Gastrocnemius medialis (tissue), 4 donors: ENCODE results near the gene ANKRD65. TPM values are rescaled to one million over a fixed set of nuclear protein-coding genes. Genes with fewer than 3 reads are reported as not detected.
"Not testable (repeated sequence)": the region's sequence is repeated elsewhere in the genome, so short reads cannot be mapped to it uniquely, and the experiment has no call there.

Experiments used
- ATAC-seq, 2 donors: fragments of 150-250 bp; one replicate each; pipeline ENCODE4 v1.9.1; 2016
- DNase-seq, 2 donors: peaks; one replicate each; pipeline ENCODE4 v3.0.0-alpha.2; 2019
- H3K27ac ChIP-seq, 4 donors: fragments of 200-600 bp; sonication (generic); 1 replicate in 1 of 4; 2 replicates in 3 of 4; pipeline ENCODE4 v1.5.1; 2016 to 2018; ENCODE audit warnings: mild to moderate bottlenecking in 2 of 4, moderate library complexity in 1 of 4
- H3K27me3 ChIP-seq, 3 donors: fragments of 200-600 bp; sonication (generic) in 2 of 3; 1 replicate in 1 of 3; 2 replicates in 2 of 3; pipeline versions ENCODE4 v1.5.1 to v1.6.0; 2016 to 2019; ENCODE audit warnings: mild to moderate bottlenecking in 1 of 3, moderate library complexity in 1 of 3
- H3K36me3 ChIP-seq, 2 donors: fragments of 200-600 bp; sonication (generic) in 1 of 2; one replicate each; pipeline ENCODE4 v1.5.1; 2017 to 2018
- H3K4me1 ChIP-seq, 2 donors: fragments of 200-600 bp; sonication (generic) in 1 of 2; one replicate each; pipeline ENCODE4 v1.5.1; 2016 to 2017; ENCODE audit warnings: mild to moderate bottlenecking in 2 of 2
- H3K4me3 ChIP-seq, 4 donors: fragments of 200-600 bp; sonication (generic) in 3 of 4; 1 replicate in 1 of 4; 2 replicates in 3 of 4; pipeline ENCODE4 v1.5.1; 2016 to 2019; ENCODE audit warnings: mild to moderate bottlenecking in 2 of 4
- H3K9me3 ChIP-seq, 3 donors: fragments of 200-600 bp; sonication (generic) in 2 of 3; 1 replicate in 1 of 3; 2 replicates in 2 of 3; pipeline ENCODE4 v1.5.1; 2016 to 2019
- CTCF ChIP-seq, 5 experiments: fragments of 450-650 bp in 3 of 5; fragments of 200-600 bp in 2 of 5; sonication (generic) in 2 of 5; IDR thresholded peaks in 4 of 5; conservative IDR thresholded peaks in 1 of 5; 1 replicate in 4 of 5; 2 replicates in 1 of 5; pipeline ENCODE4 v1.5.1; 2016 to 2019; ENCODE audit warnings: antibody characterized with exemption in 5 of 5, mild to moderate bottlenecking in 3 of 5, moderate library complexity in 3 of 5
- POLR2A ChIP-seq, 2 donors: fragments of 450-650 bp; IDR thresholded peaks; one replicate each; pipeline ENCODE4 v1.6.1; 2017; ENCODE audit warnings: antibody characterized with exemption in 2 of 2, mild to moderate bottlenecking in 2 of 2, moderate library complexity in 2 of 2
- in situ Hi-C, 4 donors: fragments of 200-750 bp; cut with MboI; loops; one replicate each; pipeline versions ENCODE4 v1.15.0 to v1.8.0; 2017; ENCODE audit warnings: low sequenced_read_pairs in 4 of 4
- intact Hi-C: fragments of 100-400 bp; cut with DNase I; formaldehyde crosslinking; loops from one replicate; pipeline ENCODE4 v1.15.1; 2023; ENCODE audit warnings: low total_unique reads
- total RNA-seq, 4 donors: library from RNA; depleted of rRNA; stranded (reverse); fragments of >200 nt; gene quantifications; one replicate each; pipeline versions ENCODE4 v1.1.0 to v1.2.3, GENCODE V29; 2016

Gene ANKRD65
- total RNA-seq, 4 donors from 2014 or later = 0.16 to 1.8 (median 1.3) TPM

DNA sequence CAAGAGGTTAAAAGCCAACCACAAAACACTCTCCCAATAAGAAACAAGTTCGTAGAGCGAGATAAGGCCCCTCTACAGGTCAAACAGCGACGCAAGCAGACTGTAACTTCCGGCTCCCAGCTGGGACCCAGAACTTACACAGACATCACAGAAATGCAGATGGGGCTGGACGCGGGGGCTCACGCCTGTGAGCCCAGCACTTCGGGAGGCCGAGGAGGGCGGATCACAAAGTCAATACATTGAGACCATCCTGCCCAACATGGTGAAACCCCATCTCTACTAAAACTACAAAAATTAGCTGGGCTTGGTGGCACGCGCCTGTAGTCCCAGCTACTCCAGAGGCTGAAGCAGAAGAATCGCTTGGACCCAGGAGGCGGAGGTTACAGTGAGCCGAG is 33.0 kb downstream of the ANKRD65 start:
- H3K9me3 ChIP-seq = no peaks in the 10 kb centered on the region
- DNase-seq (no peak), ATAC-seq (no peak)

GRCh38 chr1:1387098-1388077 is 33.7 kb downstream of the ANKRD65 start:
- Histone ChIP-seq H3K36me3 (peaks cover 10 to 66% of the 10 kb centered on the region in 2 donors), H3K9me3 (no peaks in the 10 kb centered on the region), H3K27me3 (no peaks in the 10 kb centered on the region), H3K27ac (no peak overlapping the region), H3K4me3 (no peak overlapping the region), H3K4me1 (peaks cover 7 to 9% of the 10 kb centered on the region in 2 donors)
- TF ChIP-seq POLR2A (IDR thresholded peaks at IDR 0.05) (no peak), CTCF (IDR thresholded peaks at IDR 0.05 in 4 of 5, conservative IDR thresholded peaks at IDR 0.05 in 1 of 5) (no peak)
- ATAC-seq (no peak), DNase-seq (no peak)
- intact Hi-C loops = no loop called here
- in situ Hi-C loops = no loop called here

More for the DNA sequence above, 33.0 kb downstream of the ANKRD65 start:
- peaks cover under 1 to 2% of the 10 kb centered on the region in 2 donors for H3K4me1 ChIP-seq
- H3K4me3 ChIP-seq = no peak overlapping the region
- intact Hi-C loops (no loop called here), in situ Hi-C loops (no loop called here)
- peaks cover 10 to 73% of the 10 kb centered on the region in 2 donors for H3K36me3 ChIP-seq
- TF ChIP-seq POLR2A (IDR thresholded peaks at IDR 0.05) = no peak
- no peak for TF ChIP-seq CTCF (IDR thresholded peaks at IDR 0.05 in 4 of 5, conservative IDR thresholded peaks at IDR 0.05 in 1 of 5)
- H3K27me3 ChIP-seq = no peaks in the 10 kb centered on the region
- H3K27ac ChIP-seq = no peak overlapping the region

- no peak overlapping the region for H3K27ac ChIP-seq
Measured at GRCh38 chr1:1385931-1386330, 35.1 kb downstream of the ANKRD65 start.

DNA sequence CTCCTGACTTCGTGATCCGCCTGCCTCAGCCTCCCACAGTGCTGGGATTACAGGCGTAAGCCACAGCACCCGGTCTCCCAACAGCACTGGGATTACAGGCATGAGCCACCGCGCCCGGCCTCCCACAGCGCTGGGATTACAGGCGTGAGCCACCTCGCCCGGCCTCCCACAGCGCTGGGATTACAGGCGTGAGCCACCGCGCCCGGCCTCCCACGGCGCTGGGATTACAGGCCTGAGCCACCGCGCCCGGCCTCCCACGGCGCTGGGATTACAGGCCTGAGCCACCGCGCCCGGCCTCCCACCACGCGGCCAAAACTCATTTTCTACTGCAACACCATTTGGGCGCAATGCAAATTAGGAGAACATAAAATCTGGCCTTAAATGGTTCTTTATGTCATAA is 35.7 kb downstream of the ANKRD65 start:
- intact Hi-C loops, in situ Hi-C loops, H3K27ac ChIP-seq, H3K9me3 ChIP-seq, DNase-seq, ATAC-seq, H3K4me3 ChIP-seq, H3K27me3 ChIP-seq: not testable (repeated sequence)
- peaks cover 8 to 48% of the 10 kb centered on the region in 2 donors for H3K36me3 ChIP-seq
- peaks cover 7 to 14% of the 10 kb centered on the region in 2 donors for H3K4me1 ChIP-seq

More at GRCh38 chr1:1385931-1386330, 35.1 kb downstream of the ANKRD65 start:
- no peaks in the 10 kb centered on the region for H3K27me3 ChIP-seq
- no peak overlapping the region for H3K4me3 ChIP-seq
- TF ChIP-seq POLR2A (IDR thresholded peaks at IDR 0.05) = no peak
- TF ChIP-seq CTCF (IDR thresholded peaks at IDR 0.05 in 4 of 5, conservative IDR thresholded peaks at IDR 0.05 in 1 of 5) = no peak
- ATAC-seq (no peak), DNase-seq (no peak)
- H3K4me1 ChIP-seq = peaks cover 7 to 14% of the 10 kb centered on the region in 2 donors
- in situ Hi-C loops = no loop called here
- no peaks in the 10 kb centered on the region for H3K9me3 ChIP-seq
- peaks cover 10 to 54% of the 10 kb centered on the region in 2 donors for H3K36me3 ChIP-seq
- intact Hi-C loops = no loop called here

DNA sequence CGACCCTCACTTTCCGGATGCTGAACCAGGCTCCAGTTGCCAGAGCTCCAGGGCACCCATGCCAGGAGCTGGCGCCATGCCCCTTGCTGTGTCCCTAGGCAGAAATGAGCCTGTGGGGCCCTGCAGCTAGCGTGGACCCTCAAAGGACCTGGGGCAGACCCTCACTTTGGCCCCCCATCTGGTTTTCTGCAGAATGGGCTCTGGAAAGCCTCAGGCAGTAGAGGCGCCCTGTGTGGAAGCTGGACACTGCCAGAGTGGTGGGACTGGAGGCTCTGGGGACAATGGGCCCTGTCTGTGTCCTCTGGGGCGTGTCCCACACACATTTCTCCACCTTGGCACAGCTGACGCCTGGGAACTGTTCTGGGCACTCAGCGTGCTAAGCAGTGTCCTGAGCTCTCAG is 39.8 kb downstream of the ANKRD65 start:
- no peak overlapping the region for H3K4me3 ChIP-seq
- no peaks in the 10 kb centered on the region for H3K9me3 ChIP-seq
- H3K4me1 ChIP-seq = peaks cover 7 to 15% of the 10 kb centered on the region in 2 donors
- no peak for TF ChIP-seq POLR2A (IDR thresholded peaks at IDR 0.05)
- TF ChIP-seq CTCF (IDR thresholded peaks at IDR 0.05 in 4 of 5, conservative IDR thresholded peaks at IDR 0.05 in 1 of 5) = no peak
- no peaks in the 10 kb centered on the region for H3K27me3 ChIP-seq
- intact Hi-C loops (no loop called here), in situ Hi-C loops (no loop called here)
- no peak for DNase-seq
- peaks cover 0 to 7% of the 10 kb centered on the region in 2 donors for H3K36me3 ChIP-seq
- no peak overlapping the region for H3K27ac ChIP-seq
- no peak for ATAC-seq
